HG03342 (cell line): ENCODE data around the gene CDYL2.
A peak's percentile ranks its signal among the peaks of the same experiment; 100 is the strongest.

ENCODE experiments used
- ATAC-seq: cut with Tn5 transposase; IDR thresholded peaks from one replicate; pipeline ENCODE4 v1.9.1; 2021; ENCODE audit warnings: mild to moderate bottlenecking, moderate library complexity; ENCODE audit not compliant: unreplicated experiment

The CDYL2 gene

GRCh38 chr16:80604600-80605355, 199.6 kb downstream of the CDYL2 start:
- ATAC-seq = no peak

GRCh38 chr16:80602894-80603293, 201.5 kb downstream of the CDYL2 start:
- ATAC-seq = no peak

GRCh38 chr16:80601182-80601581, 203.2 kb downstream of the CDYL2 start:
- no peak for ATAC-seq

GRCh38 chr16:80599466-80599865, 204.9 kb downstream of the CDYL2 start:
- no peak for ATAC-seq

DNA sequence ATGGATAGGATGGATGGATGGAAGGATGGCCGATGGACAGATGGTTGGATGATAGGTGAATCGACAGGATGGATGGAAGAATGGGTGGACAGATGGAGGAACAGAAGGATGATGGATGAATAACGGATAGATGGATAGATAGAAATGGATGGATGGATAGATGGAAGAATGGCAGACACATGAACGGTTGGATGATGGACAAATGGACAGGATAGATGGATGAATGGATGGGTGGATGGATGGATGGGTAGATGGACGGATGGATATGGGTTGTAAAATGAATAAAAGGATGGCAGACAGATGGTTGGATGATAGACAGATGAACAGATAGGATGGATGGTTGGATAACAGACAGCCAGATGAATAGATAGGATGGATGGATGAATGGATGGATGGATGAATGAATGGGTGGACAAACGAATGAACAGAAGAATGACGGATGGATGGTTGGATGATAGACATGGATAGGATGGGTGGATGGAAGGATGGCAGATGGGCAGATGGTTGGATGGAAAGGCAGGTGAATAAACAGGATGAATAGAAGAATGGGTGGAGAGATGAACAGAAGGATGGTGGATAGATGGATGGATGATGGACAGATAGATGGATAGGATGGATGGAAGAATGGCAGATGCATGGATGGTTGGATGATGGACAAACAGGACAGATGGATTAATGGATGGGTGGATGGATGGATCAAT, 207.7 kb downstream of the CDYL2 start:
- ATAC-seq = no peak

DNA sequence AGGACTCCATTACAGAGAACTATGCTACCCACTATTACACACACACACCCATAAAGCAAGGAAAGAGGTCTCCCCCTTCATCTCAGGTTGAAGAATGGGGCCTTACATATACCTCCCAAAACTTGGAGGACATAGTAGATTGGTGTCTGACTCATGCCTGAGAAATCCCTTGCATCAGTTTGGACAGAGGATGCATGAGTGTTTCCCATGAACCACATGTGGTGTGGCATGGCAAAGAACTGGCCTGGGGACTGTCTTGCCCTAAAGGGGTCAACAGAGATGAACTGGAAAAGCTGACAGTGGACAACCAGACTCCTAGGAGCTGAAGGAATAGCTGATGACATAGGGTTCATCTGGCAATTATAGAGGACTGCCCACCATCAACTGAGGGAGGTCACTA, 209.6 kb downstream of the CDYL2 start:
- no peak for ATAC-seq

- ATAC-seq = no peak
These were observed 212.1 kb downstream of the CDYL2 start for GRCh38 chr16:80592273-80592672.

DNA sequence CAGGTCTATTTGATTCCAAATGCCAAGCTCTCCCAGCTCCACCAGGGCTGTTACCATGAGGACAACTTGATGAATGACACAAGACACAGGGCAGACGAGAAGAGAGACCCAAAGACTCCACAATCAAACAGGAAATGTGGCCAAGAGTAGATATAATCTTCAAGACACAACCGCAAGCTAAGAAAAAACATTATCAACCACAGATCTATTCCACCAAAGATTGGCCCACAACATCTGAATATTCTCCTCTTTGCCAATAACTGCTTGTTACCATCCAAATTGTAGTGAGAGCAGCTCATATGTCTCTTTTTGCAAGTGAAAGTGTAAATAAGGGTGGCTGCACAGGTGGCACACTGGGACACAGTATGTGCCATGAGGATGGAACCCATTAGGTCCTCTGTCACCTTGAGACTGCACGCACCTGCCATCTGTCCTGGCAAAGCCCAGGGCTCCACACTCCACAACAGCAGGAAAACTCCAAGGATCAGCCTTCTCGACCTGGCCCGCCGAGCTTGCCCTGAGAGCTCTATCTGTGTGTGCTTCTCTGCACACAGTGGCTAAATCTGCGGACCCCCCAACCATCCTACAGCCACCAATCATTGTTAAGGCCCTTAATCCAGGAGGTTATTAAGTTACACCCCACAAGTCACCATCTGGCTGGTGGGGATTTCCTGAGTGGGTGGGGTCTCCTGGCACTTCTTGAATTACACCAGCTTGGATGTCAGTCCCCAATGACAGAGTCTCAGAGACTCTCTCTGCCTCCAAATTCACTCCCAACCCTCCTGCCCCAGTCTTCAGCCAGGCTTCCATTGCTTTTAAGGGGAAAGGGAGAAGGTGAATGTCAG, 213.1 kb downstream of the CDYL2 start:
- ATAC-seq = no peak

DNA sequence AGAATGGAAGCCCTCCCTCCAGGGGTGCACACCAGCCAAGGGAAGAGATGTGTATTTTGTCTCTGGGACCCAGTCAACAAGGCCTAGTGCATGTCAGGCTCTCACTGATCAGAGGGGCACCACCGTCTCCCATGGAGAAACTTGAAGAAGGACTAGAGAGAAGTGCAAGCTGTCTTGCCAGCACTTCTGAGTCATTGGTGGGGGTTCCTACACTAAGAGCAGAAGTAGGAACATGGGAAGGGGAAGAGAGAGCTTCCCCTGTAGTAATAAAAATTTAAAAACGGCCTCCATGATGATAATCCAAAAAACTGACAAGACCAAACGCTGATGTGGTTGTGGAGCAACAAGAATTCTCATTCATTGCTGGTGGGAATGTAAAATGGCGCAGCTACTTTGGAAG, 217.3 kb downstream of the CDYL2 start:
- no peak for ATAC-seq

GRCh38 chr16:80586476-80586875, 217.9 kb downstream of the CDYL2 start:
- no peak for ATAC-seq

GRCh38 chr16:80585764-80586163, 218.6 kb downstream of the CDYL2 start:
- no peak for ATAC-seq

DNA sequence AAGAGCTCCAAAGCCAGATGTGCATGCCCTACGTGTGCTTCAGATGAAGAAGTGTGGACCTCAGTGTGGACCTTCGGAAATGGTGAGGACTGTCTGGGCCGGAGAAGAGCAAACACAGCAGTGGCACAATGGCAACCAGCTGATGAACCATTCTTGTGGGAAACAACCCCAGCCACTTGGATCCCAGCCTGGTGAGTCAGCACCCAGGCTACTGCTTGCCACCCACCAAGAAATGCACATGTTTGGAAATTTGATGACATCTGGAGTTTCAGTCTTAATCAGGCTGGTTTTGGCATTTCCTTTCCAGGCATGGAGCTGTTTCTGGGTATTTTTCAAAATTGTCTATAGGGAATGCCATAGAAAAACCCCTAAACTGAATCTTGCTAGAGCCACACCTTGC, 220.9 kb downstream of the CDYL2 start:
- ATAC-seq = no peak

GRCh38 chr16:80580109-80580832, 224.1 kb downstream of the CDYL2 start:
- peak; percentile 90 for ATAC-seq

DNA sequence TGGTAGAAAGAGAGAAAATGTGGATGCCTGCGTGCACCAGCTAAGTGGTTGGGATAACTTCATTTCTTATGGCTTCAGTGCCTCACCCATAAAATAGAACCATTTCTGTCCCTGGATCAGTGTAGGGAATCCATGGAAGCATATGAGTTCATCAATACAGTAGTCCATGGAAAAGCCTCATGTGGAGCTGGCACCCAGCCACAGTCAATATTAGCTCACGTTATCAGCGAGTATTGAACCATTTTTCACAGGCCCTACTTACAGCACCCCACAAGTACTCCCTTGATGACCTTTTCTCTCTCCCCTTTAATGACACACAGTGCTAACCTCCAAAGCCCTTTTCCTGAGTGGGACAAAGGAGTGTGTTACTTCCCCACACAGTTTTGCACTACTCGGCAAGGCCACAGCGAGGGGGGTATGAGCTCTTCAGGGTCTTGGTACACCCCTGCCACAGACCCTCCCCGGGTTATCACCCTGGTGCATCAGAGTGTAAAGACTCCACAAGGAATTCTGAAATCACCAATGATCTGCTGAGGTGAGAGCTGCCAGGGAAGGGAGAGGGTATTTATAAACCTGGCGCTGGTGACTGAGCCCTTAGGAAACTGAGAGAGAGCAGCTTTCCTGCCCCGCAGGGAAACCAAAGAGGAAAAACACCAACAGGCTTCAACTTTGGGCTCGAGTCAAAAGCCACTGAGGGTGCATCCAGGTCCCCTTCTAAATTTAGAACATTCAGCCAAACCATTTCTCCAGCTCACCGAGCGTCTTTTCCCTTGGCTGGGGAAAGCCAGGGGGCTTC, 226.7 kb downstream of the CDYL2 start:
- no peak for ATAC-seq

DNA sequence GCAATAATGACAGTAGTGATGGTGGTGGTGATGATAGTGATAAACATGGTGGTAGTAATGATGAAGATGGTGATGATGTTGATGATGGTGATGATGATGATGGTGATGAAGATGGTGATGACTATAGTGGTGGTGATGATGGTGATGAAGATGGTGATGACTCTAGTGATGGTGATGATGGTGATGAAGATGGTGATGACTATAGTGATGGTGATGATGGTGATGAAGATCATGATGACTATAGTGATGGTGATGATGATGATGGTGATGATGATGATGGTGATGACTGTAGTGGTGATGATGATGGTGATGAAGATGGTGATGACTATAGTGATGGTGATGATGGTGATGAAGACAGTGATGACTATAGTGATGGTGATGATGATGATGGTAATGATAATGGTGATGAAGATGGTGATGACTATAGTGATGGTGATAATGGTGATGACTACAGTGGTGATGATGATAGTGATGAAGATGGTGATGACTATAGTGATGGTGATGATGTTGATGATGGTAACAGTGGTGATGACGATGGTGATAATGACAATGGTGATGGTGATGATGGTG, 228.0 kb downstream of the CDYL2 start:
- no peak for ATAC-seq

DNA sequence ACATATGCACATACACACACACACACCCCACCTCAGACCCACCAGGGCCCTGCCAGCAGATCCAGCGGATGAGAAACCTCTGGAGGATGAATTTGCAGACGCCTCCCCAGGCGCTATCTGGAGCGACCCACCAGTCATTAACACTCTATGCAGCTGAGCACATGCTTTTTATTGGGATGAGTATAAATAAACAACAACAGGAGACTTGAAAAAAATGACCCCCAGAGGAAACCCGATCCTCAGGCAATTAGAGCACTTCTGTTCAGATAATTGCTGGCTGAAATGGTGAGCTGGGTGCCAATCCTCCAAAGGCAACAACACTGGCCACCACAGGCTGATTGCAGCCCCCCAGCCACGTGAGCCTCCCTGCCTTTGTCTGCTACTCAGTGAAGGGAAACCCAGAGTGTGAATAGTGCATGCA, 230.7 kb downstream of the CDYL2 start:
- ATAC-seq = no peak

GRCh38 chr16:80570106-80570478, 234.3 kb downstream of the CDYL2 start:
- no peak for ATAC-seq

DNA sequence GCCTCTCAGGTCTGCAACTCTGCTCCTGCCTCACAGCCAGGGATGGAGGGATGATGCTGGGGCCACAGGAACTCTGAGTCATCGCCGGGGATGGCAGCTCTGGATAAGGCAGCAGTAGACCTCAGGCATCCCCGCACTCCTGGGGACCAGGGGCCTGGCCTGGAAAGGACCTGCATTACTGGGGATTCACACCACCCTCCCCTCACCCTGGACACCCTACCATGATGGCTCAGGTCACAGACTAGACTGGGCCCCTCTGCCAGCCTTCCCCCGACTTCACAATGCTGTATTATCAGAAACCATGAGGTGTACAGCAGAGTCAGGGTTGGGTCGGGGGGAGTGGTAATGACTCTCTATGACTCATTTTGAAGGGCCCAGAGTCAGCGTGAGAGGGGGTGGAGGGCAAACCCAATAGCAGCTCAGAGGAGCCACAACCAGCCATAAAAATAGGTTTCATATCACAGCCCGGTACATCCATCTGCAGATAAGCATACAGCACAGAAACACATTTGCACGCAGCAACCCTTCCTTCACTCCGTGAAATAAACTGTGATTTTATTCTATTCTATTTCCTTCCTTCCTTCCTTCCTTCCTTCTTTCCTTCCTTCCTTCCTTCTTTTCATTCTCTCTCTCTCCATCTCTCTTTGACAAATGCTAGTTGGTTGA, 234.8 kb downstream of the CDYL2 start:
- no peak for ATAC-seq

GRCh38 chr16:80564394-80564793, 240.0 kb downstream of the CDYL2 start:
- ATAC-seq = no peak
